ENCODE data around the gene CTRB1. TPM values are rescaled to one million over a fixed set of nuclear protein-coding genes. Genes with fewer than 3 reads are reported as not detected.

Gene CTRB1
- total and polyA plus RNA-seq, 2 of the 8 experiments (the other 6 are each of a cell fraction or from before 2014, with no cell fraction given), result not detected

- Histone ChIP-seq H3K79me1 (ENCODE audit: low read depth, low read length) (no peaks in the 10 kb centered on the region), H4K20me1 (replicated peaks in 1 of 2; ENCODE audit: control insufficient read depth in 1 of 2, insufficient read depth in 2 of 2, low read length in 2 of 2) (no peaks in the 10 kb centered on the region), H3K14ac (ENCODE audit: insufficient read length) (no peak overlapping the region), H3K18ac (ENCODE audit: extremely low read depth, low read length) (no peak overlapping the region), H3K4me2 (ENCODE audit: insufficient read depth in 1 of 2, low read depth in 2 of 2, low read length in 2 of 2) (no peak overlapping the region), H3K9me3 (ENCODE audit: insufficient read depth in 2 of 2, low read depth in 1 of 2, low read length in 1 of 2) (no peaks in the 10 kb centered on the region), H3K79me2 (ENCODE audit: control insufficient read depth in 1 of 2, insufficient read depth in 2 of 2, low read length in 2 of 2) (no peaks in the 10 kb centered on the region), H3K4ac (replicated peaks; ENCODE audit: insufficient read length, low read depth, low read length) (no peak overlapping the region), H3K27me3 (replicated peaks in 1 of 4; ENCODE audit: control insufficient read depth in 3 of 4, extremely low read depth in 1 of 4, insufficient read depth in 3 of 4, low read length in 3 of 4) (no peaks in the 10 kb centered on the region), H3K4me1 (replicated peaks in 1 of 4; ENCODE audit: control insufficient read depth in 3 of 4, insufficient read depth in 4 of 4, low read length in 3 of 4) (no peaks in the 10 kb centered on the region; a peak in 1 of 7 replicates), H3K9ac (replicated peaks in 1 of 4; ENCODE audit: extremely low read depth in 1 of 4, low read depth in 3 of 4, low read length in 3 of 4) (no peak overlapping the region), H4K8ac (ENCODE audit: extremely low read depth, insufficient read depth, low read length) (no peak overlapping the region), H2BK120ac (replicated peaks; ENCODE audit: low read depth, low read length) (no peak overlapping the region), H3K23ac (ENCODE audit: insufficient read length) (no peak overlapping the region), H2BK5ac (ENCODE audit: low read depth, low read length) (no peak overlapping the region), H3K23me2 (ENCODE audit: low read depth, low read length) (no peaks in the 10 kb centered on the region), H3K27ac (ENCODE audit: low read depth, low read length) (no peak overlapping the region), H3K56ac (replicated peaks; ENCODE audit: insufficient read length, low read depth, low read length) (no peak overlapping the region), H2BK12ac (ENCODE audit: low read depth, low read length) (no peak overlapping the region), H3K36me3 (ENCODE audit: control insufficient read depth in 2 of 4, insufficient read depth in 4 of 4, low read length in 3 of 4) (no peaks in the 10 kb centered on the region), H2BK15ac (ENCODE audit: low read length) (no peak overlapping the region), H3K4me3 (ENCODE audit: extremely low read depth in 1 of 4, insufficient read depth in 2 of 4, low read depth in 3 of 4, low read length in 4 of 4) (no peak overlapping the region), H2AFZ (ENCODE audit: low read length) (no peak overlapping the region), H2BK20ac (ENCODE audit: low read length) (no peak overlapping the region), H4K5ac (ENCODE audit: insufficient read length, low read depth, low read length) (no peak overlapping the region), H4K91ac (replicated peaks; ENCODE audit: insufficient read length, low read length) (no peak overlapping the region), H2AK5ac (ENCODE audit: low read depth, low read length) (no peak overlapping the region)
- FAIRE-seq (no peak), DNase-seq (ENCODE audit: low read depth in 1 of 2, low spot score in 2 of 2) (no peak)
- ChIA-PET CTCF (ENCODE audit: partially characterized antibody) (interaction anchor here (0.5 to 15.0 kb wide), 11 partner anchors 9 to 263 kb away, joined by 3 to 157 read pairs (median 3); no protein-coding TSS in a partner anchor), POLR2A (ENCODE audit: partially characterized antibody) (interaction anchor here (0.7 to 7.1 kb wide), 8 partner anchors 18 to 87 kb away, joined by 3 to 115 read pairs (median 3); no protein-coding TSS in a partner anchor)
- 90% methylated on average over 13 of the region's 13 CpGs; no CpG with 5 or more reads in 1 of the 2 experiments for WGBS, 2 experiments (ENCODE audit: extremely low coverage in 1 of 2, insufficient coverage in 1 of 2, insufficient read length in 1 of 2, insufficient replicate concordance in 2 of 2, low coverage in 1 of 2, low lambda C conversion rate in 2 of 2, missing lambda C conversion rate in 1 of 2)
- TF ChIP-seq NRF1 (IDR thresholded peaks at IDR 0.05; ENCODE audit: low read depth, low read length) (no peak), ZNF274 (IDR thresholded peaks at IDR 0.05; ENCODE audit: borderline replicate concordance, extremely low read depth, low read length) (no peak)
Measured at GRCh38 chr16:75208242-75208825, 10.5 kb upstream of the CTRB1 start.
